Measurements from ENCODE around the gene CNTN4.

- TF ChIP-seq CTCF (IDR thresholded peaks at IDR 0.05) (no peak), POLR2A (IDR thresholded peaks at IDR 0.05) (no peak)
These were observed 505.1 kb downstream of the CNTN4 start for GRCh38 chr3:2603692-2604289.

All from tibial nerve (tissue), 3 donors.